Trophoblast cell (in vitro differentiated cells and primary cell): ENCODE data around the gene STXBP5L. TPM values are rescaled to one million over a fixed set of nuclear protein-coding genes. Genes with fewer than 3 reads are reported as not detected.

Experiments
- DNase-seq, 2 donors: peaks; one replicate each; pipeline ENCODE4 v3.0.0-alpha.2; 2016
- H2AFZ ChIP-seq: 2 replicates; pipeline ENCODE4 v1.6.1; 2013; ENCODE audit warnings: low read length, moderate library complexity, mild to moderate bottlenecking; ENCODE audit not compliant: insufficient read depth, poor library complexity
- H2AK5ac ChIP-seq: 2 replicates; pipeline ENCODE4 v1.6.1; 2013; ENCODE audit warnings: mild to moderate bottlenecking, low read length
- H2BK120ac ChIP-seq: 2 replicates; pipeline ENCODE4 v1.6.1; 2013; ENCODE audit warnings: low read length, mild to moderate bottlenecking, moderate library complexity; ENCODE audit not compliant: insufficient read depth, poor library complexity
- H2BK12ac ChIP-seq: 2 replicates; pipeline ENCODE4 v1.6.1; 2013; ENCODE audit warnings: mild to moderate bottlenecking, low read length, moderate library complexity
- H2BK5ac ChIP-seq: 2 replicates; pipeline ENCODE4 v1.6.1; 2013; ENCODE audit warnings: low read length, low read depth, moderate library complexity, mild to moderate bottlenecking; ENCODE audit not compliant: poor library complexity
- H3K14ac ChIP-seq: 2 replicates; pipeline ENCODE4 v1.6.1; 2013; ENCODE audit warnings: mild to moderate bottlenecking, low read length
- H3K18ac ChIP-seq: 2 replicates; pipeline ENCODE4 v1.6.1; 2013; ENCODE audit warnings: mild to moderate bottlenecking, low read length
- H3K23ac ChIP-seq: 2 replicates; pipeline ENCODE4 v1.6.1; 2013; ENCODE audit warnings: low read length
- H3K27ac ChIP-seq: 2 replicates; pipeline ENCODE4 v1.5.1; 2013; ENCODE audit warnings: low read depth, mild to moderate bottlenecking, inconsistent platforms, low read length, moderate library complexity
- H3K27me3 ChIP-seq: 2 replicates; pipeline ENCODE4 v1.6.1; 2013; ENCODE audit warnings: inconsistent platforms, mild to moderate bottlenecking, low read length, moderate library complexity; ENCODE audit not compliant: insufficient read depth
- H3K36me3 ChIP-seq, 2 experiments: 1 replicate in 1 of 2; 2 replicates in 1 of 2; pipeline ENCODE4 v1.6.1; 2013; ENCODE audit warnings: low read length in 2 of 2, mild to moderate bottlenecking in 2 of 2, moderate library complexity in 1 of 2; ENCODE audit not compliant: insufficient read depth in 2 of 2, control insufficient read depth in 1 of 2
- H3K4ac ChIP-seq: 2 replicates; pipeline ENCODE4 v1.6.1; 2013; ENCODE audit warnings: low read depth, mild to moderate bottlenecking, low read length, moderate library complexity
- H3K4me1 ChIP-seq, 2 experiments: 1 replicate in 1 of 2; 2 replicates in 1 of 2; pipeline ENCODE4 v1.6.1; 2013; ENCODE audit warnings: low read length in 2 of 2, mild to moderate bottlenecking in 2 of 2, moderate library complexity in 1 of 2; ENCODE audit not compliant: insufficient read depth in 2 of 2, control insufficient read depth in 1 of 2
- H3K4me2 ChIP-seq: 2 replicates; pipeline ENCODE4 v1.6.1; 2013; ENCODE audit warnings: inconsistent platforms, mild to moderate bottlenecking, low read length, moderate library complexity
- H3K4me3 ChIP-seq: 2 replicates; pipeline ENCODE4 v1.5.1; 2013; ENCODE audit warnings: mild to moderate bottlenecking, low read depth, low read length, inconsistent platforms
- H3K79me1 ChIP-seq: one replicate; pipeline ENCODE4 v1.6.1; 2013; ENCODE audit warnings: low read length
- H3K79me2 ChIP-seq: 2 replicates; pipeline ENCODE4 v1.6.1; 2013; ENCODE audit warnings: low read length, mild to moderate bottlenecking; ENCODE audit not compliant: control insufficient read depth, insufficient read depth, poor library complexity
- H3K9ac ChIP-seq: 2 replicates; pipeline ENCODE4 v1.6.1; 2013; ENCODE audit warnings: mild to moderate bottlenecking, low read length
- H3K9me3 ChIP-seq: 2 replicates; pipeline ENCODE4 v1.6.1; 2013; ENCODE audit warnings: low read depth, mild to moderate bottlenecking, control low read depth, inconsistent platforms, low read length; ENCODE audit not compliant: insufficient read depth
- H4K12ac ChIP-seq: 2 replicates; pipeline ENCODE4 v1.6.1; 2013; ENCODE audit warnings: low read depth, mild to moderate bottlenecking, low read length, moderate library complexity
- H4K8ac ChIP-seq: 2 replicates; pipeline ENCODE4 v1.6.1; 2013; ENCODE audit warnings: low read depth, mild to moderate bottlenecking, low read length, moderate library complexity
- H4K91ac ChIP-seq: one replicate; pipeline ENCODE4 v1.6.1; 2013; ENCODE audit warnings: low read depth, mild to moderate bottlenecking, low read length, moderate library complexity
- WGBS: extraction: QIAGEN DNeasy Blood & Tissue Kit; methylation state at CpG from one replicate; pipeline ENCODE4 v1.1.7; 2013; ENCODE audit warnings: missing lambda C conversion rate; ENCODE audit not compliant: insufficient read length, insufficient coverage; ENCODE audit errors: extremely low coverage; 5-methylcytosine and 5-hydroxymethylcytosine counted together
- polyA plus RNA-seq: library from polyadenylated mRNA; stranded (reverse); fragments of 200-250 nt; gene quantifications from 2 replicates; pipeline ENCODE4 v1.2.3, GENCODE V29; 2013

STXBP5L gene
- polyA plus RNA-seq, result 0.01 TPM in 2 replicates

DNA sequence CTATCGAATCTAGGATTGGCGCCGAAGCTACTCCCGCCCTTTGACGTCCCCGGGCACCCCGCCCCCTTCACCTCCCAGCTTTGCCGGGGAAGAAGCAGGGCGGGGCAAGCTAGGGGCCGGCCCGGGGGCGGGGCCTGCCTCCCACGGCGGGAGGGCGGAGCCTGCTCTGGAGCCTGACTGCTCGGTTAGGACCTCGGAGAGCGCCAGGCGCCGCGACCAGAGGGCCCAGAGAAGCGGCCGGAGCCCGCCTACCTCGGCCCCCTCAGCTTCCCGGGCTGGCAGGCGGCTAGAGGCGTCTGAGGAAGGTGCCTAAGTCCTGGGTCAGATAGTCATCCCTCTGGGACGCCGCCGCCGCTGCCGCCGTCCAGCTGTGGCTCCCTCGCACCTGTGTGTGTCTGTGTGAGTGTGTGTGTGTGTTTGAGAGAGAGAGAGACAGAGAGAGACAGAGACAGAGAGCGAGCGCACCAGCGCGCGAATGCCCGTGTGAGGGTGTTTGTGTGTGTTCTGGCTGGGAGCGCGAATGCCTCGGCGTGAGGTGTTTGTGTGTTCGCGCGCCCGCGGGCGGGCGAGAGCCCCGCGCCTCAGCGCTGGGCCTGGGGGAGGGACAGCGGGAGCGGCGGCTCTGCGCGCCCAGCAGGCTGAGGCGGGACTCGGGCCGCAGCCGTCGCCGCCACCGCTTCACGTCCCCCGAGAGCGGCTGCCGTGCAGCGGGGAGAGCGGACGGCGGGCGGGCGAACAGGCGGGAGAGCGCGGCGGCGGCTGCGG lies at the start of gene STXBP5L:
STXBP5L (plus strand) TSS at position 176 of the 765 bp plus-strand sequence. CDS start 1,374 bp downstream, outside the sequence.
- Histone ChIP-seq H3K79me1 (no peaks in the 10 kb centered on the region), H2BK12ac (no peak within 1 kb of the TSS), H2BK5ac (no peak within 1 kb of the TSS), H2AFZ (no peak within 1 kb of the TSS), H3K27ac (no peak within 1 kb of the TSS), H3K79me2 (no peaks in the 10 kb centered on the region), H3K23ac (no peak within 1 kb of the TSS), H4K8ac (no peak within 1 kb of the TSS), H3K27me3 (no peaks in the 10 kb centered on the region), H3K9me3 (no peaks in the 10 kb centered on the region), H3K18ac (no peak within 1 kb of the TSS), H3K36me3 (no peaks in the 10 kb centered on the region), H4K12ac (no peak within 1 kb of the TSS), H2AK5ac (no peak within 1 kb of the TSS), H3K4me1 (peaks cover 2 to 9% of the 10 kb centered on the region in 2 experiments), H3K9ac (no peak within 1 kb of the TSS), H3K4ac (no peak within 1 kb of the TSS), H4K91ac (no peak within 1 kb of the TSS), H3K4me3 (peak within 1 kb of the TSS; percentile 73), H3K4me2 (peak within 1 kb of the TSS; percentile 86), H3K14ac (no peak within 1 kb of the TSS), H2BK120ac (no peak within 1 kb of the TSS)
- WGBS, result no CpG with 5 or more reads among the region's 83 CpGs
- DNase-seq, result peak; percentile 61 to 74

DNA sequence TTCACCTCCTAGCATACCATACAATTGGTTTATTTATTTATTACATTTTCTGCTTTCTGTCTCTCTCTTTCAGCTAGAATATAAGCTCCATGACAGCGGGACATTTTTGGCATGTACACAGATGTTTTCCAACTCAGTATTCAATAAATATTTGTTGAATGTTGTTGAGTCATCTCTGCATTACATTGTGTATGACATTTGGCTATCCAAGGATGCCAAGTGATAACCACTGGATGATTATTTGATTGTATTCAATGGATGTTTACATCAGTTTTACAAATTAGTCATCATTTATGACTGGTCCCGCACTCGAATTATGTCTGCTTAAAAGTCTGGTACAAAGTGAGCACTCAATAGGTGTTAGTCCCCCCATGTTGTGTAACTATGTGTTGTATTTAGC lies 49.5 kb upstream of the STXBP5L start:
- H3K18ac ChIP-seq, result no peak overlapping the region
- H3K4me1 ChIP-seq, result peaks cover 0 to 2% of the 10 kb centered on the region in 2 experiments
- no CpG with 5 or more reads among the region's 3 CpGs for WGBS
- H4K91ac ChIP-seq, result no peak overlapping the region
- H3K4me3 ChIP-seq, result no peak overlapping the region
- H2BK12ac ChIP-seq, result no peak overlapping the region
- H3K4ac ChIP-seq, result no peak overlapping the region
- no peaks in the 10 kb centered on the region for H3K9me3 ChIP-seq
- H3K14ac ChIP-seq, result no peak overlapping the region
- no peak overlapping the region for H4K12ac ChIP-seq
- no peak overlapping the region for H3K27ac ChIP-seq
- H3K9ac ChIP-seq, result no peak overlapping the region
- no peaks in the 10 kb centered on the region for H3K36me3 ChIP-seq
- H2AK5ac ChIP-seq, result no peak overlapping the region
- no peak overlapping the region for H3K4me2 ChIP-seq
- no peak overlapping the region for H2AFZ ChIP-seq
- no peaks in the 10 kb centered on the region for H3K79me1 ChIP-seq
- H3K23ac ChIP-seq, result no peak overlapping the region
- no peaks in the 10 kb centered on the region for H3K79me2 ChIP-seq
- H3K27me3 ChIP-seq, result no peaks in the 10 kb centered on the region
- peak in 1 of 2 donors; percentile 17 for DNase-seq
- no peak overlapping the region for H2BK5ac ChIP-seq
- no peak overlapping the region for H2BK120ac ChIP-seq
- H4K8ac ChIP-seq, result no peak overlapping the region

DNA sequence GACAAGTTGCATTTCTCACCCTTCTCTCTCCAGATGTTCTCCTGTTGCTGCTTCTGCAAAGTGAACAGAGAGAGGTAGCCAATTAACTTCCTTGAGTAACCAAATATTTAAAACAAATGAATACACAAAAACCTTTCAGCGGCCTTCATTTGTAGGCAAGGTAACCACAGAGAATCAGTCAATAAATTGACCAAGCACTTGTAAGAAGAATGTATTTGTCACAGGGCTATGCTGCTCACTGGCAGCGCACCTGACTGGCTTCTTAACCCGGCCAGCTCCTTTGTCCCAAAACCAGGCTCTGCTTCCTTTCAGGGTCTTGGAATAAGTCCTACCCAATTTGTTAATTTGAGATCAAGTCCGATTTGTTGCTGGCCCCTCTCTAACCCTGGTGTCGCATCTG lies 43.5 kb upstream of the STXBP5L start:
- Histone ChIP-seq H3K4me2 (no peak overlapping the region), H4K8ac (no peak overlapping the region), H2AFZ (no peak overlapping the region), H3K18ac (no peak overlapping the region), H4K91ac (no peak overlapping the region), H2BK12ac (no peak overlapping the region), H3K23ac (no peak overlapping the region), H2BK120ac (no peak overlapping the region), H3K36me3 (no peaks in the 10 kb centered on the region), H2BK5ac (no peak overlapping the region), H3K4ac (no peak overlapping the region), H3K27me3 (no peaks in the 10 kb centered on the region), H3K14ac (no peak overlapping the region), H3K79me2 (no peaks in the 10 kb centered on the region), H3K27ac (no peak overlapping the region), H3K9ac (no peak overlapping the region), H3K9me3 (no peaks in the 10 kb centered on the region), H4K12ac (no peak overlapping the region), H3K79me1 (no peaks in the 10 kb centered on the region), H3K4me1 (no peaks in the 10 kb centered on the region), H2AK5ac (no peak overlapping the region), H3K4me3 (no peak overlapping the region)
- DNase-seq, result no peak
- no CpG with 5 or more reads among the region's 5 CpGs for WGBS

DNA sequence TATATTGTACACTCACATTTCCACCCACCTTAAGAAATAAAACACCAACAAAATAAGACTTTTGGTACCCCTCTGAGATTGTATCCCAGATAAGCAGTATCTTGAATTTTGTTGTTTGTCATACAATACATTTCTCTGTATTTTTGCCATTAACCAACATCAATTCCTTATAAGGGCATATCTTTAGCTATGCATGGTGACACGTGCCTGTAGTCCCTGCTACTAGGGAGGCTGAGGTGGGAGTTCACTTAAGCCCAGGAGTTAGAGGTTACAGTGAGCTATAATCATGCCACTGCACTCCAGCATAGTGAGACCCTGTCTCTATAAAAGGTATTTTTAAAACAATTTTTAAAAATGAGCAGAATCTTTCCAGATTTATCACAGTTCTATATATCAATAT lies 32.5 kb upstream of the STXBP5L start:
- Histone ChIP-seq H3K23ac (no peak overlapping the region), H3K4me1 (no peaks in the 10 kb centered on the region)

More for the DNA sequence above, 32.5 kb upstream of the STXBP5L start:
- Histone ChIP-seq H3K4ac (no peak overlapping the region), H3K27ac (no peak overlapping the region), H2BK120ac (no peak overlapping the region), H3K14ac (no peak overlapping the region), H3K4me3 (no peak overlapping the region), H3K9ac (no peak overlapping the region), H3K27me3 (no peaks in the 10 kb centered on the region), H3K36me3 (no peaks in the 10 kb centered on the region), H3K79me1 (no peaks in the 10 kb centered on the region), H2AK5ac (no peak overlapping the region), H3K18ac (no peak overlapping the region), H4K12ac (no peak overlapping the region), H4K8ac (no peak overlapping the region), H4K91ac (no peak overlapping the region), H2AFZ (no peak overlapping the region), H3K79me2 (no peaks in the 10 kb centered on the region), H3K9me3 (no peaks in the 10 kb centered on the region), H2BK12ac (no peak overlapping the region), H2BK5ac (no peak overlapping the region), H3K4me2 (no peak overlapping the region)
- no CpG with 5 or more reads among the region's 1 CpG for WGBS
- DNase-seq, result no peak
